ENCODE measurements around the gene ANP32A. TPM values are rescaled to one million over a fixed set of nuclear protein-coding genes. Genes with fewer than 3 reads are reported as not detected.

ANP32A gene
- total RNA-seq, 4 donors from 2014 or later: 27.1 to 55.8 (median 50.6) TPM

- TF ChIP-seq POLR2A (IDR thresholded peaks at IDR 0.05) (no peak), CTCF (IDR thresholded peaks at IDR 0.05 in 4 of 5, conservative IDR thresholded peaks at IDR 0.05 in 1 of 5) (no peak)
- no peak for ATAC-seq
- no peak overlapping the region for H3K27ac ChIP-seq
- H3K9me3 ChIP-seq: no peaks in the 10 kb centered on the region
- no peak for DNase-seq
- no peak overlapping the region for H3K4me3 ChIP-seq
- H3K4me1 ChIP-seq: no peaks in the 10 kb centered on the region
- intact Hi-C loops (cut with DNase I; ENCODE audit: low total_unique reads) (no loop called here), in situ Hi-C loops (cut with MboI; ENCODE audit: low sequenced_read_pairs in 4 of 4) (no loop called here)
- no peaks in the 10 kb centered on the region for H3K27me3 ChIP-seq
- no peaks in the 10 kb centered on the region for H3K36me3 ChIP-seq
Observed at GRCh38 chr15:68755731-68756130, 65.0 kb downstream of the ANP32A start.

- ATAC-seq: no peak
- Histone ChIP-seq H3K4me3 (no peak overlapping the region), H3K27me3 (no peaks in the 10 kb centered on the region), H3K4me1 (no peaks in the 10 kb centered on the region), H3K9me3 (no peaks in the 10 kb centered on the region), H3K27ac (no peak overlapping the region), H3K36me3 (no peaks in the 10 kb centered on the region)
- intact Hi-C loops (cut with DNase I; ENCODE audit: low total_unique reads) (no loop called here), in situ Hi-C loops (cut with MboI; ENCODE audit: low sequenced_read_pairs in 4 of 4) (no loop called here)
- no peak for DNase-seq
- TF ChIP-seq POLR2A (IDR thresholded peaks at IDR 0.05): no peak
- no peak for TF ChIP-seq CTCF (IDR thresholded peaks at IDR 0.05 in 4 of 5, conservative IDR thresholded peaks at IDR 0.05 in 1 of 5)
Observed at GRCh38 chr15:68751622-68752021, 69.1 kb downstream of the ANP32A start.

- in situ Hi-C loops (cut with MboI; ENCODE audit: low sequenced_read_pairs in 4 of 4) (no loop called here), intact Hi-C loops (cut with DNase I; ENCODE audit: low total_unique reads) (no loop called here)
- DNase-seq: no peak
Observed at GRCh38 chr15:68749793-68750192, 70.9 kb downstream of the ANP32A start.

GRCh38 chr15:68749365-68749764, 71.3 kb downstream of the ANP32A start:
- Histone ChIP-seq H3K27me3 (no peaks in the 10 kb centered on the region), H3K27ac (no peak overlapping the region), H3K4me3 (no peak overlapping the region), H3K9me3 (no peaks in the 10 kb centered on the region), H3K4me1 (no peaks in the 10 kb centered on the region), H3K36me3 (no peaks in the 10 kb centered on the region)
- in situ Hi-C loops (cut with MboI; ENCODE audit: low sequenced_read_pairs in 4 of 4): no loop called here
- no peak for DNase-seq
- TF ChIP-seq CTCF (IDR thresholded peaks at IDR 0.05 in 4 of 5, conservative IDR thresholded peaks at IDR 0.05 in 1 of 5): no peak
- no peak for TF ChIP-seq POLR2A (IDR thresholded peaks at IDR 0.05)
- ATAC-seq: no peak
- intact Hi-C loops (cut with DNase I; ENCODE audit: low total_unique reads): no loop called here

More at GRCh38 chr15:68749793-68750192, 70.9 kb downstream of the ANP32A start:
- no peak for TF ChIP-seq POLR2A (IDR thresholded peaks at IDR 0.05)
- no peak for TF ChIP-seq CTCF (IDR thresholded peaks at IDR 0.05 in 4 of 5, conservative IDR thresholded peaks at IDR 0.05 in 1 of 5)
- Histone ChIP-seq H3K36me3 (no peaks in the 10 kb centered on the region), H3K4me1 (no peaks in the 10 kb centered on the region), H3K27me3 (no peaks in the 10 kb centered on the region), H3K4me3 (no peak overlapping the region), H3K27ac (no peak overlapping the region), H3K9me3 (no peaks in the 10 kb centered on the region)
- no peak for ATAC-seq

- no peak for DNase-seq
- Histone ChIP-seq H3K27ac (no peak overlapping the region), H3K27me3 (no peaks in the 10 kb centered on the region), H3K4me3 (no peak overlapping the region), H3K36me3 (no peaks in the 10 kb centered on the region), H3K9me3 (no peaks in the 10 kb centered on the region), H3K4me1 (no peaks in the 10 kb centered on the region)
- in situ Hi-C loops (cut with MboI; ENCODE audit: low sequenced_read_pairs in 4 of 4): no loop called here
- intact Hi-C loops (cut with DNase I; ENCODE audit: low total_unique reads): no loop called here
- TF ChIP-seq CTCF (IDR thresholded peaks at IDR 0.05 in 4 of 5, conservative IDR thresholded peaks at IDR 0.05 in 1 of 5): no peak
- no peak for TF ChIP-seq POLR2A (IDR thresholded peaks at IDR 0.05)
- no peak for ATAC-seq
Observed at GRCh38 chr15:68743256-68743655, 77.4 kb downstream of the ANP32A start.
